ENCODE data around the gene LDB2. TPM values are rescaled to one million over a fixed set of nuclear protein-coding genes. Genes with fewer than 3 reads are reported as not detected.

LDB2 gene
- polyA plus RNA-seq, 4 donors: 85.7 to 106 (median 92.1) TPM

GRCh38 chr4:16760617-16761363, 137.7 kb downstream of the LDB2 start:
- DNase-seq (ENCODE audit: low read depth in 4 of 4, low spot score in 2 of 4): peak in 1 of 4 donors; percentile 78

- DNase-seq (ENCODE audit: low read depth in 4 of 4, low spot score in 2 of 4): peak in 3 of 4 donors; percentile 44 to 64 (median 63)
These were observed 138.4 kb downstream of the LDB2 start for GRCh38 chr4:16759931-16760582.

GRCh38 chr4:16758816-16759215, 139.6 kb downstream of the LDB2 start:
- no peak for DNase-seq (ENCODE audit: low read depth in 4 of 4, low spot score in 2 of 4)

DNA sequence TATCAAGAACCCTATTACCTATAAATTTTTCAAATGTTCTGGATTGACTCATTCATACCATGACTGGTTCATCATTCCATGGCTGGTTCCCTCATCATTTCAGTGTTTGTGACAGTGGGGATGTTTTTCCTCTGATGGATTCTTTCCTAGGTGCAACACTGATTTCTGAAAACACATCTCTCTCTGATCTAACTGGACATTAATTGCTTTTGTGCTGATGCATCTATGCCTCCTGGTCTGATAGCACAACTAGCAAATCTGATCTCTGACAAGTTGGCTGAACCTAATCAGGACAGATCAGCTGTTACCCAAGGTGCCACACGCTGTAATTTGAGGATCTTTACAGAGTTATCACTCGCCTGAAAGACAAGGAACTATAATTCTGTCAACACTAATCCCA, 140.2 kb downstream of the LDB2 start:
- no peak for DNase-seq (ENCODE audit: low read depth in 4 of 4, low spot score in 2 of 4)

DNA sequence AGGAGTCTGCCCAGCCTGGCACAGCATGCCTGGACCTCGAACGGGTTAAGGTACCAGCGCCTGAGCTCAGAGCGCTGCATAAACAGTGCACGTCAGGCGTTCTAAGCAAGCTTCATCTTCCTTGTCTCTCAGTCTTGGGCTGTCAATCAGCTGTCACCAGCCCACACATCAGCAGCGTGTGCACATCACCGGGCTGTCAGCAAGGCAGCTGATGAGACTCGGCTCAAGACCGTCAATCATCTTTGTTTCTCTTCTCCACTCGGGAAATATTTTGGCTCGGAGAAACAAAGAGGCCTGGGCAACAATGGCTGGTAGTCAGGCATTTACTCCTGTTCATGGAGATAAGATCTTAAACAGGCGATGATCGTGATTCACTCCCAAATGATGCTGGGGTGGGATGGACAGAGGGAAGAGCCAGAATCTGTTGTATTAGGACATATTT, 141.3 kb downstream of the LDB2 start:
- no peak for DNase-seq (ENCODE audit: low read depth in 4 of 4, low spot score in 2 of 4)

- no peak for DNase-seq (ENCODE audit: low read depth in 4 of 4, low spot score in 2 of 4)
These were observed 144.3 kb downstream of the LDB2 start for GRCh38 chr4:16754104-16754503.

GRCh38 chr4:16752150-16752549, 146.3 kb downstream of the LDB2 start:
- DNase-seq (ENCODE audit: low read depth in 4 of 4, low spot score in 2 of 4): no peak

DNA sequence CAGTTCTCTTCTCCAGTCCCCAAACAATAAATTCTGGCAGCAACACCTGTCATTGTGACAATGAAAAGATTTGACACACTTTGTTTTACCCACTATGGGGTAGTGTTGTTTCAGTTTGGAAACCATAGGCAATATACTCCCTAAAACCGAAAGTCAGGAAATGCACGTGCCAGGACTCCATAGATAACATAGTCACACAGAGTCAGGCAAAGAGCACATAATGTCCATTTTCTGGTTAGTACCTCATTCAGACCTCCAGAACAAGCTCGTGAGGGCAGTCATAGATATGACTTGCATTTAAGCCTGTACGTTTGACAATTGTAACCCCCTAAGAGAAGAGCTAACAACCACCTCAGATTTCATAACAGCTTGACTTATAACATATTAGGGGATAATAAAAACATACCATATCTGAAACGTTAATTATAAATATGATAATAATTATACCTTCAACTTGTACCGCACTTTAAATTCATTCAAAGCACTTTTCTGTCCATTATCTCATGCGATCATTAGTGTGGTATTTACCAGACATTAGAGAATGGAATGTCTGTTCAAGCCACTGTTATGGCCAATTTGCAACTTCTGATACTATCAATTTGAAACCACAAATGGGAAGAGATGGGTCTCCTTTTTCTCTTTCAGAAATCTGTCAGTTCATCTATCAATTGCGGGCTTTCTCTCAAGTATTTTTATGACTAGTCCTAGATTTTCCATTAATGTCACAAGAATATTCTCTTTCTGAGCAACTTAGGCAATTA, 147.4 kb downstream of the LDB2 start:
- no peak for DNase-seq (ENCODE audit: low read depth in 4 of 4, low spot score in 2 of 4)

- no peak for DNase-seq (ENCODE audit: low read depth in 4 of 4, low spot score in 2 of 4)
These were observed 148.2 kb downstream of the LDB2 start for GRCh38 chr4:16750216-16750615.

DNA sequence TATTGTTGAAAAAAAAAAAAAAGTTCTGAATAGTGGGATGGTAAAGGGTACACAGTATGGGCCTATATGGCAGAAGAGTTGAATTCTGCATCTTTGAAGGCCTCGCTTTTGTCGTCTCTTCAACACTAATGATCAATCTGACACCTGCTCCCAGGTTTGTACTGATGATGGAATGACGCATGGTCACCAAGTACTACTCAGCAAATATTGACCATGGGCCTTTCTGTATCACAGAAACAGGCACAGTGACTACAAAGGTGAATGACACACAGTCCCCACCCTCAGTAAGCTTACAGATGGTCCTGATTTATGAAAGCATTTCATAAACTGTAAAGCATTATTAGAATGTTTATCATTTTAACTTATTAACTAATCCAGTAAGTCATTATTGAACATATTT, 152.6 kb downstream of the LDB2 start:
- DNase-seq (ENCODE audit: low read depth in 4 of 4, low spot score in 2 of 4): no peak

- DNase-seq (ENCODE audit: low read depth in 4 of 4, low spot score in 2 of 4): no peak
These were observed 153.3 kb downstream of the LDB2 start for GRCh38 chr4:16745009-16745635.

DNA sequence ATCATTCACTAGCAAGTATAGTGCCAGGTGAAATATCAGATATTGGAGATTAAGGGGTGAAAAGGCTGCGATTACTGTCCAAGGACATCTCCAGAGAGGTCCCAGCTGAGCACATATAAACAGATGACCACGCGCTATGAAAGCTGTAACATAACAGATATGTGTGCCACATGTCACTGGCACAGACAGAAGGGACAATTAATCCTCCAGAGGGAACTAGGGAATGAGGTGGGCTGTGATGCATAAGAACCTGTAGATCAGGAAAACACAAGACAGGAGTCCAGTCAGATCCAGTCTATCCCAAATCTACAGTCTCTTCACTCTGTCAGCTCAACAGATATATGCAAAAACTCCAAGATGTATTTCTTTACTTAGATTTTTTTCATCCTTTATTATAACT, 157.2 kb downstream of the LDB2 start:
- DNase-seq (ENCODE audit: low read depth in 4 of 4, low spot score in 2 of 4): no peak

DNA sequence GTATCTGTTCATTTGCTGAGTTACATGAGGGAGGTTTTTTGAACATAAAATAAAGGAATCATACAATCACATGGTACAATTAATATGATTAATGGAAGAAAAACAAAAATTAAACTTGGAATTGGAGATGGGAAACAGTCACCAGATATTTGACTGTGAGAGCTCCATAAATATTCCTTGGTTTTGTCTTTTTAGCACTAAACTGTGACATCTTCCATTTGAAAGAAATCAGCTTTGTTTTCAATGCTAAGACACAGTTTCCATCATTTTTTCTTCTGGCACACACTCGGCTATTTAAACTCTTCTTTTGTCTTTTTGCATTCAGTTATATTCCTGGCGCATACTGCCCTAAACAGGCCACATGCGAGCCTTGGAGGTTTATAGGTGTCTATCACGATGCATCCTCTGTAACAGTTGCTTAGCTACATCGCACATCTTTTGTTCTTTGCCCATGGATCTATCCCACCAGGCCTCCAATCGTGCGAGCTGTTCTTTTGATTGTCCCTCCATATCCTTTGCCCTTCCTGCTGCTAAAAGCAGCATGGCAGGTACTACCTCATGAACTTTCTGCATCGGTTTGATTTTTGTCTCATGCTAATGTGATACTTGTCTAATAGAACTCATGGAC, 158.3 kb downstream of the LDB2 start:
- DNase-seq (ENCODE audit: low read depth in 4 of 4, low spot score in 2 of 4): no peak

- DNase-seq (ENCODE audit: low read depth in 4 of 4, low spot score in 2 of 4): no peak
These were observed 159.9 kb downstream of the LDB2 start for GRCh38 chr4:16738558-16738957.

GRCh38 chr4:16733509-16733908, 164.9 kb downstream of the LDB2 start:
- no peak for DNase-seq (ENCODE audit: low read depth in 4 of 4, low spot score in 2 of 4)

DNA sequence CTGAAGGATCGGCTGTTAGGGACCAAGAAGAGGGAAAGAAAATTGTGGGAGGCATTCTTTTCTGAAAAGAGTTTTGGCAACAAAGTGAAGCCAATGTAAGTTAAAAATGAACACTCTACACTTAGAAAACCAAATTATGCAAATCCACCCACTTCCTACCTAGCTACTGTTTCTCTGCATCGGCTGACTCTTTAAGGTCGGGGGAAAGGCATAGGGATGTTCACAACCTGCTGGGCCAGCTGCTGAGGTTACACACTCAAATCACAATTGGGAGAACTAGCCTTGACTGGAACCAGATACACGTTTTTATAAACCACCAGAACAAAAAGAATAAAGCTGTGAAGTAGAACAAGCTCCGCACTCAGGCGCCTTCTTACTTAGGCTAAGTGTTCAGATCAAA, 165.7 kb downstream of the LDB2 start:
- DNase-seq (ENCODE audit: low read depth in 4 of 4, low spot score in 2 of 4): no peak

- no peak for DNase-seq (ENCODE audit: low read depth in 4 of 4, low spot score in 2 of 4)
These were observed 166.6 kb downstream of the LDB2 start for GRCh38 chr4:16731776-16732380.

DNA sequence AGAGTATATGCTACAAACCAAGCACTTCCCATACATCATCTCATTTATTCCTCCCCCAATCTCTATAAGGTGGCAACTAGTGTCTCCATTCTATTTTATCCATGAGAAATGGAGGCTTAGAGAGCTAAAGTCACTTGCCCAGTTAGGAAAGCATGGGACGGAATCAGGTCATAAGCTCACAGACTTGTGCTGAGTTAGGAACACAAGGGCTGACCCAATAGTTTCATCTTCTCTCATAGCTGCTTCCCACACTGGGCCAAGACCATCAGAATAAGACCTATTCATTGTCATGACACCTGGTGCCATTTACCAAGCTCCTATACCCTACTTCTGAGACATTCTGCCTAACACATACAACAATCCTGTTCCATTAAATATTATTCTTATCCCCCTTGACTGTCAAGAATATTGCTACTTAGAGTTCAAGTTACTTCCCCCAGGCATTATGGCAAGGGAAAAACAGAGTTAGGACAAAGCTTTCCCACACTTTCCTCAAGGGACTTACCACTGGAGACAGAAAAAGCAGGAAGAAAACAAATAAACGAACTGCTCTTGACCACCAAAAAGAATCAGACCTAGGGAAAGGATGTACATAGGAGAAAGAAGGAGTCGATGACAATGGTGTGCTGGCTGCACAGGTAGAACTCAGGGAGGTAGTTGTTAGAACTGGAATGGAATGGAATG, 167.8 kb downstream of the LDB2 start:
- no peak for DNase-seq (ENCODE audit: low read depth in 4 of 4, low spot score in 2 of 4)

DNA sequence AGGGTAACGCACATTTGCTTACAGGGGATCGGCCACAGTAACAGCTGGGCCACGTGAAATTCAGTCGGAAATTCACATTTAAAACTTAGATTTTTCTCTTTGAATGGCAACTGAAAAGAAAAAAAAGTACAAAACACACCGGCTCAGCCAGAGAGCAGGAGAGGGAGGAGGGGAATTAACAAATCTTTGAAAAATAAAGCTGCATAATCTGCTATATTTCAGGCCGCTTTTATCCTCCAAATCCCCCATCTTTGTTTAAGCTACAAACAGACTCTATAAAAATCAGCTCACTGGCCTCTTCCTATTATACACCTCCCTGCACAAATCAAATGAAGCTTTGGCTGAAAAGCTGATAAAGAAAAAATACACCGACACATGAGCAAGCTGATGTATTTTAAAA, 169.1 kb downstream of the LDB2 start:
- DNase-seq (ENCODE audit: low read depth in 4 of 4, low spot score in 2 of 4): no peak

DNA sequence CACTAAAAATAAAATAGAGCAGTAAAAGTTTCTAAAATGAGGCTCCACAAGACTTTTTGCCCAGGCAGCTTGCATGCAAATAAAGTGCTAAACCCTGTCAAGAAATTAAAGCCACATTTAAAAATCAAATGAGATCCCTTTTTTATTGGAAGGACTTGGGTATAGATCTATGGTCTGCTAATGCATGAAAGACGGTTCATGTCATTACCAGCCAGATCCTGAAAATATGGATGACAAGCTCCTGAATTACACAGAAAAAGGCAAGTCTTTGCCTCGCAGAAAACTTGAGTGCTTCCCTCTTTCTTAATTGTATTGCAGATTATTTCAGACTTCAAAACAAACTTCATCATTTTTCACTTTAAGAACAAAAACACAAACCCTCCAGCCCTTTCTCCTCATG, 169.6 kb downstream of the LDB2 start:
- no peak for DNase-seq (ENCODE audit: low read depth in 4 of 4, low spot score in 2 of 4)

Data from left renal cortex interstitium (tissue), 4 donors.